Measurements from ENCODE around the gene BARHL2. TPM values are rescaled to one million over a fixed set of nuclear protein-coding genes. Genes with fewer than 3 reads are reported as not detected.

Gene BARHL2
- total RNA-seq, 1 donor from 2014 or later: not detected

DNA sequence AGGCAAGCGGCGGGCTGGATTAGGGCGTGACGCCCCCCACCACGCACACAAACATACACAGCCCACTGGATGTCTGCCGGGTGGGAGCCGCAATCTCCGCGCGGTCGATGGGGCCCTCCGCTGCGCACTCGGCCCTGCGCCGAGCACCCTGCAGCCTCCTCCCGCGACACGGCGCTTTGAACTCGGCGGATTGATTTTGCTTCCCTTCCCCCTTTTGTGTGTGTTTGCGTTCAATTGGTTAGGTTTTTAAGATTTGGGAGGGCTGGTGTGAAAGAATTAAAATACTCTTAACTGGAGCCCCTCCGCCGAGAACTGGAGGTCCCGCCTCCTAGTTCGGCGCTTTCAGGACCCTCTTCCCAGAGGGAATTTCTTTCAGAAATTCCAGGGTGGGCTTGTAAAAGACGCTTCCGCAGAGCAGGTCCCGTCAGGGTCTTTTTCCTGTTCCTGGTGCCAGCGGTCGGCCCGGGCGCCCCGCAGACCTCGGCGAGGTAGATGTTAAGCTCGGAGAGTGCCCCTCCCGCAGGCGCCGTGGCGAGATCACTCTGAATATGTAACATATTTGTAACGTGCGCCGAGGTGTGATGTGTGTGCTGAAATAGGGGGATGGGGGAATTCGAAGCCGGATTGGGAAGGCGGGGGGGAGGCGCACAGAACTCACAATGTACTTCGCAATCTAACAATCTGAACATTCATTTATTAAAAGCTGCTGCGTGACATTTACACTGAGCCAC is 8.0 kb upstream of the BARHL2 start:
- DNase-seq (ENCODE audit: low read depth in 2 of 2): no peak

DNA sequence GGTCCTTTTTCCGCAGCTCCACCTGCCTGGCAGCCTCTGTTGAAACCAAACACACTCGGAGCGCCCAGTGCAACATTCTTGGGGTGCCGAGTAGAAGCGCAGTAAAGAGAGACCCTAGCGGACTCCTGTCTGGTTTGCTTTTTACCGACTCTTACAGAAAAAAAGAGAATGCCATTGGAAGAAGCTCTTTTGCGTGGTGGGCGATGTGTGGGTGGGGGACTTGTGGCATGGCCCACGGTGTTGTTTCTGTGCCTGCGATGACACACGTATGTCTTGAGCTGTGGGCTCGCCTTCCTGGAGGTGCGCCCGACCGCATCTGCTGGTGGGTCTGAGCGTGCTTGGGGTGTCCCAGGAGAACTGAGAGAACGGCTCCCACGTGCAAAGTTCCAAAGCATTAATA is 7.3 kb upstream of the BARHL2 start:
- no peak for DNase-seq (ENCODE audit: low read depth in 2 of 2)

DNA sequence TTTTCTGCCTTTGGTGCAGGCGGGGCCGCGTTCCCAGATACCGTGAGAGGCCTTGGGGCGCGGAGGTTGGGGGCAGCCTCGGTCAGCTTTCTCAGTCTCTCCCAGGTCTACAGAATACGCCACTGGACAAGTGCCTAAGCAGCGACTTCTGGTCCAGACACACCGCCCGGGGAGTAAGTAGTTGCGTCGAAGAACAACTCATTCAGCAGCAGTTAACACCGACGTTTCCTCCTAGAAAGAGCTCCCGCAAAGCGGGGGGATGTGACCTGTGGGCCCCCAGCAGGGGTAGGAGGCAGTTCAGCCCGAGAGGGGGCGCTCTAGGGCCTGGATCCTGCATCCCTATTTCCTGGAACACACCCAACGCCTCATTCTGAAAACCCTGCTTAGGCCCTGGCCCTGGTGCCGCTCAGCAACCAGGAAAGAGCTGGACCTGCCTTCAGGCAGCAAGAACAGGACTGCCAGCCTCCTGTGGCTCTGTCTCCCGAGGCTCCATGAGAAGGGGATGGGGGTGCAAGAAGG is 6.5 kb upstream of the BARHL2 start:
- DNase-seq (ENCODE audit: low read depth in 2 of 2): no peak

GRCh38 chr1:90722874-90723589 is 5.9 kb upstream of the BARHL2 start:
- no peak for DNase-seq (ENCODE audit: low read depth in 2 of 2)

- peak; percentile 32 to 67 for DNase-seq (ENCODE audit: low read depth in 2 of 2)
These were observed 4.4 kb upstream of the BARHL2 start for GRCh38 chr1:90721210-90722194.

GRCh38 chr1:90720145-90720636 is 3.1 kb upstream of the BARHL2 start:
- DNase-seq (ENCODE audit: low read depth in 2 of 2): no peak

- DNase-seq (ENCODE audit: low read depth in 2 of 2): no peak
These were observed 2.4 kb upstream of the BARHL2 start for GRCh38 chr1:90719330-90720144.

- no peak for DNase-seq (ENCODE audit: low read depth in 2 of 2)
These were observed 1.6 kb upstream of the BARHL2 start for GRCh38 chr1:90718411-90719329.

DNA sequence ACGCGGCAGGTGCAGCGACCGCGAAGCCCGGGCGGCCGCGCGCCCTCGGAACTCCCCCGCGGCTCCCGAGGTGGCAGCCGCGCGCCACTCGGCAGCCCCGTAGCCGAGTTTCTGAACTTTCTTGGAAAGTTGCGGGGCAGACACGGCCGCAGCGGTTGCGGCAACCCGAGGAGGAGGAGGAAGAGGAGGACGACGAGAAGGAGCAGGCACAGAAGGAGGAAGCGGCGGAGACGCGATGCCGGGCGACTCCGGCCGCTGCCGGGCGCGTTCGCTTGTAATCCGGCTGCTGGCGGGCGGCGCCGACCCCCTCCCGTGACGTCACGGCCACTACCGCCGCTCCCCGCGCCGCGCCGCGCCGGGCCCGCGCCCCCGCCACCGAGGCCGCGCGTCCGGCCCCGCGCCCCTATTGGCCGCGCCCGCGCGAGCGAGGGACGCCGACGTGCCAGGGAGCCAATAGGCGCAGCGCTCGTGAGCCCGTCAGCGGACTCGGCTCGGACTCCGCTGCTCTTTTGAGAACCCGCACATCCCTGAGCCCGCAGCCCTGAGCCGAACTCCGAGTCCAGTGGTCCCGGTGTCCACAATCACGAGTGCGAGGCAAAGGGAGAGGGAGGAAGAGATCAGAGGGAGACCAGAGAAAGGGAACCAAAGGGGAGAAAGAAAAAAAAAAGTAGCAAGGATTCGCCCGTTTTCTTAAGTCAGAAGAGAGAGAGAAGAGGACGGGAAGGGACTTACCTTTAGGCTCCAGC is 736 bp upstream of the BARHL2 start:
- DNase-seq (ENCODE audit: low read depth in 2 of 2): peak in 1 of 2 donors; percentile 57

GRCh38 chr1:90717356-90717664 is 208 bp upstream of the BARHL2 start:
- DNase-seq (ENCODE audit: low read depth in 2 of 2): no peak

GRCh38 chr1:90716243-90716551 is 905 bp downstream of the BARHL2 start:
- no peak for DNase-seq (ENCODE audit: low read depth in 2 of 2)

DNA sequence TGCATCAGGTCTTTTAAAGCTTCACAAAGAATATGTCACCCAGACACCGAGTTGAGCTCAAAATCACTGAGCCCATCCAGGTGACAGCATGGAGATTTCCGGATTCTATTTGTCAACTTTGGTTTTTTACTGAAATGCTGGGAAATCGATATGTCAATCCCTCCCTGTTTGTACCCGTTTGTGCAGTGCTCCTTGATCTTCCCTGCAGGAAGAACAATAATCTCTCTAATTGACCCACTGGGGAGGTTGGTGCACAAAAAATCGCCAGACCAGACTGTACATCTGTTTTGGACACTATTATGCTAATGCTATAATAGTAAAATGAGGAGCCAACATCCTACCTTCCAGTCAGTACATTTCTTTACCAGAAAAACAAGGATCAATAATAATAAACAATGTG is 1.8 kb downstream of the BARHL2 start:
- no peak for DNase-seq (ENCODE audit: low read depth in 2 of 2)

DNA sequence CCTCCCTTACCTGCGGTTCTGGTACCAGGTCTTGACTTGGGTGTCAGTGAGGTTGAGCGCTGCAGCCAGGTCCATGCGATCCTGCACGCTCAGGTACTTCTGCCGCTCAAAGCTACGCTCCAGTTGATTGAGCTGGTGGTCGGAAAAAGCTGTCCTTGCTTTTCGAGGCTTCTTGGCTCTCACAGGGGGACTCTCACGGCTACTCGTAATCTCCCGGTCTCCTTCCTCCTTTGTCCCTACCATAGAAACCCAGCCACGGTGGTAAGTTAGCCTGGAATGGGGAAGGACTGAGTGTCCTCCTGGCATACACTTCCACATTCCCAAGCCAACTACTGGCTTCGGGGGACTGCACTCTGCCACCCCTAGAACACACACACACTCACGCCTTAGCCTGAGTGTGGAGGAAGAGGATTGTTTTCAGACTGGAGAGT is 2.6 kb downstream of the BARHL2 start:
- no peak for DNase-seq (ENCODE audit: low read depth in 2 of 2)

GRCh38 chr1:90713741-90714509 is 3.2 kb downstream of the BARHL2 start:
- no peak for DNase-seq (ENCODE audit: low read depth in 2 of 2)

DNA sequence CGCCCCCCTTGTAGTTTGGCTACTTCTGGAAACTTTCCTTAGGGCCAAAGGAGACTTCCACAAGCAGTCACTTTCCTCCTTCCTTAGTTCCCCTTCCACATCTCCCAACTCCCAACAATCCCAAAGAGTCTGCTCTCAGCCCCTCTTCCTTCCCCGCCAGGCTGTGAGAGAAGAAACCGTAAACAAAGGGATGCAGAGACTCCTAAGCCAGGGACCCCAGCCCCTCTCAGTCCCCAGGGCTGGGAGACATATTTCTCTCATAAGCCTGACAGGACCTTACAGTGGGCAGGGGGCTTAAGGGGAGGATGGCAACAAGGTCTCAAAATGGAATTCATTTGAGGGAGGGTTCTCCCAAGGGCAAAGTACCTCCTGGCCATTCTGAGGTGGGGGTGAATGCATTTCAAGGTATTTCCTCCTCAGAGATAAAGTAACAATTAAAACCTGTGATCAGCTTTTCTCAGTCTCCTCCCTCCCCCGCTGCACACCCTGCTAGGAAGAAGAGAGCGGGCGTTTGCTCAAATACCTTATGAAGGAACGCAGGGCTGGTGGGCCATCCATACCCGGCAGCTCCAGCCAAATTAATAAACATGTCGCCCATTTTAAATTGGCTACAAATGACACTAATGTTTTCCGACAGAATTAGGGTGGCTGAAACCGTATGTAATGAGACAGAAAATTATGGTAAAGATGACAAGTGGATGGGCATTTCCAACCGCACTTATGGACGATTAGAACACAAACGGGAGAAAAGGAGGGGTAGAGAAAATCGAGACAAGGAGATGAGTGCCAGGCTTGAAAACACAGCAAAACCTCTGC is 4.0 kb downstream of the BARHL2 start:
- DNase-seq (ENCODE audit: low read depth in 2 of 2): no peak

- DNase-seq (ENCODE audit: low read depth in 2 of 2): no peak
These were observed 4.8 kb downstream of the BARHL2 start for GRCh38 chr1:90712153-90712856.

GRCh38 chr1:90711696-90712095 is 5.4 kb downstream of the BARHL2 start:
- DNase-seq (ENCODE audit: low read depth in 2 of 2): no peak
